OCI-LY3 (cell line): Measurements from ENCODE around the gene NUP98.

Source experiments
- CTCF ChIP-seq: fragments of 200-600, 300-600 bp; sonication (generic); IDR thresholded peaks from 2 replicates; pipeline ENCODE4 v1.5.1; 2014; ENCODE audit warnings: antibody characterized with exemption, low read length, low read depth
- EZH2phosphoT487 ChIP-seq: fragments of 200-600 bp; shearing (Covaris generic); IDR thresholded peaks from 2 replicates; pipeline ENCODE4 v1.6.1; 2018; ENCODE audit warnings: antibody characterized with exemption, mixed run types, low read depth

DNA sequence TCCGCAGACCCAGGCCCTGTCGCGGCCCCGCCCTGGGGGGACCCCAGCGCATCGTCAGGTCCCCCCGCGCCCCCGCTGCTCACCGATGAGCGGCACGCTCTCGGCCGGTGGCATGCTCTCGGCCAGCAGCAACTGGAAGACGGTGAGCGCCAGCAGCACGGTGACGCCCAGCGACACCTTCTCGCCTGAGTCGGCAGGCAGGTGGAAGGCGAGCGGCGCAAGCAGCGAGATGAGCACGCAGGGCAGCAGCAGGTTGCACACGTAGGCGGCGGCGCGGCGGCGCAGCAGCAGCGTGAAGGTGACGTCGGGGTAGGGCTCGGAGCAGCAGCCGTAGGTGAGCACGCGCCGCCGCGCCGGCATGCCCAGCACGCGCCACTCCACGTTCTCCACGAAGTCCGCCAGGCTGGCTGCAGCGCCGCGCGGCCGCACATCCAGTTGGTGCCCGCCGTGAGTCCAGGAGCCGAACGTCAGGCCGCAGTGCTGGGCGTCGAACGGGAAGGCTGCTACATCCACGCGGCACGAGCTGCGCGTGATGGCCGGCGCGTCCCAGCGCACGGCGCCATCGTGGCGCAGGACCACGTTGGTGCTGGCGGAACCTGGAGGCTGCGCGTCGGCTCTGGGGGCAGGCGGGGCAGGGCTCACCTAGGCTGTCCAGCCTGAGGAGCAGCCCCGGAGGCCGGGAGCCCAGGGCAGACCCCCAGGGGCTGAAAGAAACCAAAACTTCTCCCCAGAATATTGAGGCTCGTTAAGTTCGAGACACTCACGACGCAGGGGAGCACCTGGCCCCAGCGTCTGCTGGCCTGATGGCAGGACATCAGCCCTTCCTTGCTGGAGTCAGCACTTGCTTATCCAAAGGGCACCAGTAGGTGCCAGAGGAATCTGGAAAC, 130.0 kb downstream of the NUP98 start:
- TF ChIP-seq CTCF (no peak), EZH2phosphoT487 (no peak)
